ENCODE data around the gene OR51V1.

OR51V1 gene

GRCh38 chr11:5228124-5228523 is 27.6 kb upstream of the OR51V1 start:
- H2AK5ac ChIP-seq (ENCODE audit: low read length, severe bottlenecking), result no peak overlapping the region
- H3K14ac ChIP-seq (ENCODE audit: low read length in 2 of 2), result no peak overlapping the region
- no peak overlapping the region for H4K91ac ChIP-seq (ENCODE audit: low read length)
- H3K4me1 ChIP-seq (ENCODE audit: control insufficient read depth, insufficient read depth, low read depth, low read length), result no peaks in the 10 kb centered on the region
- no peak overlapping the region for H2BK5ac ChIP-seq (ENCODE audit: low read depth, low read length, poor library complexity, severe bottlenecking)
- H3K27me3 ChIP-seq (ENCODE audit: control insufficient read depth in 1 of 2, insufficient read depth in 1 of 2, low read length in 2 of 2), result no peaks in the 10 kb centered on the region
- H4K8ac ChIP-seq (ENCODE audit: low read length), result no peak overlapping the region
- H3K4ac ChIP-seq (ENCODE audit: low read depth in 1 of 2, low read length in 2 of 2), result no peak overlapping the region
- H3K23ac ChIP-seq (ENCODE audit: low read length in 2 of 2), result no peak overlapping the region
- no peaks in the 10 kb centered on the region for H3K79me1 ChIP-seq (replicated peaks; ENCODE audit: low read length, poor library complexity, severe bottlenecking)
- H2BK120ac ChIP-seq (ENCODE audit: low read depth, low read length), result no peak overlapping the region
- H3K9ac ChIP-seq (ENCODE audit: low read length), result no peak overlapping the region
- H3K4me3 ChIP-seq (ENCODE audit: insufficient read depth in 1 of 2, low read depth in 1 of 2, low read length in 2 of 2), result no peak overlapping the region
- no peak overlapping the region for H2BK15ac ChIP-seq (ENCODE audit: low read depth, poor library complexity, severe bottlenecking)
- no peak overlapping the region for H2AFZ ChIP-seq (ENCODE audit: low read depth, low read length)
- H3K36me3 ChIP-seq (ENCODE audit: control insufficient read depth in 1 of 2, insufficient read depth in 2 of 2, low read depth in 1 of 2, low read length in 2 of 2), result no peaks in the 10 kb centered on the region
- no peak overlapping the region for H3K18ac ChIP-seq (ENCODE audit: low read depth in 1 of 2, low read length in 2 of 2)
- H3K9me3 ChIP-seq (ENCODE audit: control insufficient read depth, low read length), result no peaks in the 10 kb centered on the region
- H2BK12ac ChIP-seq (ENCODE audit: low read length in 2 of 2), result no peak overlapping the region
- H3K4me2 ChIP-seq (ENCODE audit: low read length, poor library complexity, severe bottlenecking), result no peak overlapping the region
- H3K27ac ChIP-seq (ENCODE audit: low read length, poor library complexity, severe bottlenecking), result no peak overlapping the region
- DNase-seq, result no peak
- WGBS, result 81% methylated on average over 3 of the region's 5 CpGs

GRCh38 chr11:5227681-5228080 is 27.2 kb upstream of the OR51V1 start:
- Histone ChIP-seq H3K18ac (ENCODE audit: low read depth in 1 of 2, low read length in 2 of 2) (no peak overlapping the region), H3K36me3 (ENCODE audit: control insufficient read depth in 1 of 2, insufficient read depth in 2 of 2, low read depth in 1 of 2, low read length in 2 of 2) (no peaks in the 10 kb centered on the region), H2BK120ac (ENCODE audit: low read depth, low read length) (no peak overlapping the region), H3K4me1 (ENCODE audit: control insufficient read depth, insufficient read depth, low read depth, low read length) (no peaks in the 10 kb centered on the region), H3K4ac (ENCODE audit: low read depth in 1 of 2, low read length in 2 of 2) (no peak overlapping the region), H3K4me2 (ENCODE audit: low read length, poor library complexity, severe bottlenecking) (no peak overlapping the region), H3K27me3 (ENCODE audit: control insufficient read depth in 1 of 2, insufficient read depth in 1 of 2, low read length in 2 of 2) (no peaks in the 10 kb centered on the region), H2BK15ac (ENCODE audit: low read depth, poor library complexity, severe bottlenecking) (no peak overlapping the region), H3K9ac (ENCODE audit: low read length) (no peak overlapping the region), H3K14ac (ENCODE audit: low read length in 2 of 2) (no peak overlapping the region), H2AK5ac (ENCODE audit: low read length, severe bottlenecking) (no peak overlapping the region), H4K8ac (ENCODE audit: low read length) (no peak overlapping the region), H2AFZ (ENCODE audit: low read depth, low read length) (no peak overlapping the region), H3K4me3 (ENCODE audit: insufficient read depth in 1 of 2, low read depth in 1 of 2, low read length in 2 of 2) (no peak overlapping the region), H4K91ac (ENCODE audit: low read length) (no peak overlapping the region), H3K23ac (ENCODE audit: low read length in 2 of 2) (no peak overlapping the region), H3K27ac (ENCODE audit: low read length, poor library complexity, severe bottlenecking) (no peak overlapping the region), H2BK5ac (ENCODE audit: low read depth, low read length, poor library complexity, severe bottlenecking) (no peak overlapping the region), H2BK12ac (ENCODE audit: low read length in 2 of 2) (no peak overlapping the region), H3K79me1 (replicated peaks; ENCODE audit: low read length, poor library complexity, severe bottlenecking) (no peaks in the 10 kb centered on the region), H3K9me3 (ENCODE audit: control insufficient read depth, low read length) (no peaks in the 10 kb centered on the region)
- 87% methylated on average over 1 of the region's 1 CpG for WGBS
- no peak for DNase-seq

GRCh38 chr11:5226732-5227310 is 26.3 kb upstream of the OR51V1 start, which contains the start of gene HBB:
Gene HBB (minus strand): TSS chr11:5227071. CDS start chr11:5227021, 50 bp downstream.
- no peak within 1 kb of the TSS for H2BK120ac ChIP-seq (ENCODE audit: low read depth, low read length)
- no peak for DNase-seq
- H3K79me1 ChIP-seq (replicated peaks; ENCODE audit: low read length, poor library complexity, severe bottlenecking), result no peaks in the 10 kb centered on the region
- no peaks in the 10 kb centered on the region for H3K27me3 ChIP-seq (ENCODE audit: control insufficient read depth in 1 of 2, insufficient read depth in 1 of 2, low read length in 2 of 2)
- H3K9me3 ChIP-seq (ENCODE audit: control insufficient read depth, low read length), result no peaks in the 10 kb centered on the region
- H3K4me1 ChIP-seq (ENCODE audit: control insufficient read depth, insufficient read depth, low read depth, low read length), result no peaks in the 10 kb centered on the region
- H4K8ac ChIP-seq (ENCODE audit: low read length), result no peak within 1 kb of the TSS
- 100% methylated on average over 2 of the region's 3 CpGs for WGBS
- no peak within 1 kb of the TSS for H2AFZ ChIP-seq (ENCODE audit: low read depth, low read length)
- H3K27ac ChIP-seq (ENCODE audit: low read length, poor library complexity, severe bottlenecking), result no peak within 1 kb of the TSS
- no peak within 1 kb of the TSS for H3K9ac ChIP-seq (ENCODE audit: low read length)
- no peak within 1 kb of the TSS for H3K23ac ChIP-seq (ENCODE audit: low read length in 2 of 2)
- no peak within 1 kb of the TSS for H2BK5ac ChIP-seq (ENCODE audit: low read depth, low read length, poor library complexity, severe bottlenecking)
- H4K91ac ChIP-seq (ENCODE audit: low read length), result no peak within 1 kb of the TSS
- no peak within 1 kb of the TSS for H2BK12ac ChIP-seq (ENCODE audit: low read length in 2 of 2)
- no peak within 1 kb of the TSS for H3K4me3 ChIP-seq (ENCODE audit: insufficient read depth in 1 of 2, low read depth in 1 of 2, low read length in 2 of 2)
- H3K36me3 ChIP-seq (ENCODE audit: control insufficient read depth in 1 of 2, insufficient read depth in 2 of 2, low read depth in 1 of 2, low read length in 2 of 2), result no peaks in the 10 kb centered on the region
- no peak within 1 kb of the TSS for H3K4me2 ChIP-seq (ENCODE audit: low read length, poor library complexity, severe bottlenecking)
- no peak within 1 kb of the TSS for H3K18ac ChIP-seq (ENCODE audit: low read depth in 1 of 2, low read length in 2 of 2)
- H2AK5ac ChIP-seq (ENCODE audit: low read length, severe bottlenecking), result no peak within 1 kb of the TSS
- H3K14ac ChIP-seq (ENCODE audit: low read length in 2 of 2), result peak within 1 kb of the TSS in 1 of 2 experiments; percentile 36
- no peak within 1 kb of the TSS for H3K4ac ChIP-seq (ENCODE audit: low read depth in 1 of 2, low read length in 2 of 2)
- H2BK15ac ChIP-seq (ENCODE audit: low read depth, poor library complexity, severe bottlenecking), result no peak within 1 kb of the TSS

GRCh38 chr11:5225480-5225871 is 25.0 kb upstream of the OR51V1 start:
- Histone ChIP-seq H2AFZ (ENCODE audit: low read depth, low read length) (no peak overlapping the region), H2AK5ac (ENCODE audit: low read length, severe bottlenecking) (no peak overlapping the region), H3K27me3 (ENCODE audit: control insufficient read depth in 1 of 2, insufficient read depth in 1 of 2, low read length in 2 of 2) (no peaks in the 10 kb centered on the region), H3K4me2 (ENCODE audit: low read length, poor library complexity, severe bottlenecking) (no peak overlapping the region), H3K14ac (ENCODE audit: low read length in 2 of 2) (no peak overlapping the region), H3K9ac (ENCODE audit: low read length) (no peak overlapping the region), H2BK12ac (ENCODE audit: low read length in 2 of 2) (no peak overlapping the region), H3K36me3 (ENCODE audit: control insufficient read depth in 1 of 2, insufficient read depth in 2 of 2, low read depth in 1 of 2, low read length in 2 of 2) (no peaks in the 10 kb centered on the region), H2BK15ac (ENCODE audit: low read depth, poor library complexity, severe bottlenecking) (no peak overlapping the region), H3K9me3 (ENCODE audit: control insufficient read depth, low read length) (no peaks in the 10 kb centered on the region), H3K18ac (ENCODE audit: low read depth in 1 of 2, low read length in 2 of 2) (no peak overlapping the region), H2BK120ac (ENCODE audit: low read depth, low read length) (no peak overlapping the region), H3K4me3 (ENCODE audit: insufficient read depth in 1 of 2, low read depth in 1 of 2, low read length in 2 of 2) (no peak overlapping the region), H3K23ac (ENCODE audit: low read length in 2 of 2) (no peak overlapping the region), H4K8ac (ENCODE audit: low read length) (no peak overlapping the region), H4K91ac (ENCODE audit: low read length) (no peak overlapping the region), H2BK5ac (ENCODE audit: low read depth, low read length, poor library complexity, severe bottlenecking) (no peak overlapping the region), H3K4ac (ENCODE audit: low read depth in 1 of 2, low read length in 2 of 2) (no peak overlapping the region), H3K79me1 (replicated peaks; ENCODE audit: low read length, poor library complexity, severe bottlenecking) (no peaks in the 10 kb centered on the region), H3K4me1 (ENCODE audit: control insufficient read depth, insufficient read depth, low read depth, low read length) (no peaks in the 10 kb centered on the region), H3K27ac (ENCODE audit: low read length, poor library complexity, severe bottlenecking) (no peak overlapping the region)
- 100% methylated on average over 1 of the region's 2 CpGs for WGBS
- DNase-seq, result no peak
